Measurements from ENCODE around the gene CFDP1.

Gene CFDP1

GRCh38 chr16:75398333-75398732 lies 35.0 kb downstream of the CFDP1 start:
- no peak overlapping the region for H3K27ac ChIP-seq (ENCODE audit: low read depth, low read length)
- H3K9me2 ChIP-seq (replicated peaks; ENCODE audit: control insufficient read depth, low read length), result no peaks in the 10 kb centered on the region
- TF ChIP-seq EZH2phosphoT487 (IDR thresholded peaks at IDR 0.05; ENCODE audit: borderline replicate concordance, low read length) (no peak), CTCF (IDR thresholded peaks at IDR 0.05; ENCODE audit: low read depth, low read length, poor library complexity, severe bottlenecking) (no peak)
- no peak overlapping the region for H3K4me2 ChIP-seq (ENCODE audit: low read length)
- no peaks in the 10 kb centered on the region for H4K20me1 ChIP-seq (ENCODE audit: control insufficient read depth, insufficient read depth, low read depth, low read length)
- H3F3A ChIP-seq (ENCODE audit: control insufficient read depth, insufficient read depth), result no peaks in the 10 kb centered on the region
- H3K9me3 ChIP-seq (ENCODE audit: control insufficient read depth, insufficient read depth, low read length), result no peaks in the 10 kb centered on the region
- peaks cover 7% of the 10 kb centered on the region for H3K4me1 ChIP-seq (ENCODE audit: control insufficient read depth, low read length)
- H3K27me3 ChIP-seq (ENCODE audit: control insufficient read depth, low read length), result no peaks in the 10 kb centered on the region
- peaks cover 15% of the 10 kb centered on the region for H3K36me3 ChIP-seq (ENCODE audit: control insufficient read depth, low read length)
- no peak overlapping the region for H3K4me3 ChIP-seq (ENCODE audit: low read length)
- H3K79me2 ChIP-seq (ENCODE audit: control insufficient read depth, low read length), result no peaks in the 10 kb centered on the region

- no peak for TF ChIP-seq CTCF (IDR thresholded peaks at IDR 0.05; ENCODE audit: low read depth, low read length, poor library complexity, severe bottlenecking)
- no peak for TF ChIP-seq EZH2phosphoT487 (IDR thresholded peaks at IDR 0.05; ENCODE audit: borderline replicate concordance, low read length)
- Histone ChIP-seq H3K27ac (ENCODE audit: low read depth, low read length) (no peak overlapping the region), H3K27me3 (ENCODE audit: control insufficient read depth, low read length) (no peaks in the 10 kb centered on the region), H3K9me2 (replicated peaks; ENCODE audit: control insufficient read depth, low read length) (no peaks in the 10 kb centered on the region), H3K9me3 (ENCODE audit: control insufficient read depth, insufficient read depth, low read length) (no peaks in the 10 kb centered on the region), H4K20me1 (ENCODE audit: control insufficient read depth, insufficient read depth, low read depth, low read length) (no peaks in the 10 kb centered on the region), H3K36me3 (ENCODE audit: control insufficient read depth, low read length) (peaks cover 29% of the 10 kb centered on the region), H3K4me1 (ENCODE audit: control insufficient read depth, low read length) (no peaks in the 10 kb centered on the region), H3K4me3 (ENCODE audit: low read length) (no peak overlapping the region), H3F3A (ENCODE audit: control insufficient read depth, insufficient read depth) (no peaks in the 10 kb centered on the region), H3K79me2 (ENCODE audit: control insufficient read depth, low read length) (no peaks in the 10 kb centered on the region), H3K4me2 (ENCODE audit: low read length) (no peak overlapping the region)
Observed at GRCh38 chr16:75394941-75395340, 38.4 kb downstream of the CFDP1 start.

- no peak for TF ChIP-seq EZH2phosphoT487 (IDR thresholded peaks at IDR 0.05; ENCODE audit: borderline replicate concordance, low read length)
- no peak for TF ChIP-seq CTCF (IDR thresholded peaks at IDR 0.05; ENCODE audit: low read depth, low read length, poor library complexity, severe bottlenecking)
- H4K20me1 ChIP-seq (ENCODE audit: control insufficient read depth, insufficient read depth, low read depth, low read length), result no peaks in the 10 kb centered on the region
- H3K36me3 ChIP-seq (ENCODE audit: control insufficient read depth, low read length), result peaks cover 29% of the 10 kb centered on the region
- no peaks in the 10 kb centered on the region for H3K9me2 ChIP-seq (replicated peaks; ENCODE audit: control insufficient read depth, low read length)
- no peaks in the 10 kb centered on the region for H3K9me3 ChIP-seq (ENCODE audit: control insufficient read depth, insufficient read depth, low read length)
- no peaks in the 10 kb centered on the region for H3K4me1 ChIP-seq (ENCODE audit: control insufficient read depth, low read length)
- no peaks in the 10 kb centered on the region for H3K79me2 ChIP-seq (ENCODE audit: control insufficient read depth, low read length)
- no peaks in the 10 kb centered on the region for H3F3A ChIP-seq (ENCODE audit: control insufficient read depth, insufficient read depth)
- H3K4me3 ChIP-seq (ENCODE audit: low read length), result no peak overlapping the region
- no peak overlapping the region for H3K4me2 ChIP-seq (ENCODE audit: low read length)
- no peak overlapping the region for H3K27ac ChIP-seq (ENCODE audit: low read depth, low read length)
- no peaks in the 10 kb centered on the region for H3K27me3 ChIP-seq (ENCODE audit: control insufficient read depth, low read length)
Observed at GRCh38 chr16:75392906-75393305, 40.4 kb downstream of the CFDP1 start.

Data from DOHH2 (cell line).